Measurements from ENCODE around the gene CLIC4.
"Not testable (repeated sequence)": the region's sequence is repeated elsewhere in the genome, so short reads cannot be mapped to it uniquely, and the experiment has no call there.

The CLIC4 gene

DNA sequence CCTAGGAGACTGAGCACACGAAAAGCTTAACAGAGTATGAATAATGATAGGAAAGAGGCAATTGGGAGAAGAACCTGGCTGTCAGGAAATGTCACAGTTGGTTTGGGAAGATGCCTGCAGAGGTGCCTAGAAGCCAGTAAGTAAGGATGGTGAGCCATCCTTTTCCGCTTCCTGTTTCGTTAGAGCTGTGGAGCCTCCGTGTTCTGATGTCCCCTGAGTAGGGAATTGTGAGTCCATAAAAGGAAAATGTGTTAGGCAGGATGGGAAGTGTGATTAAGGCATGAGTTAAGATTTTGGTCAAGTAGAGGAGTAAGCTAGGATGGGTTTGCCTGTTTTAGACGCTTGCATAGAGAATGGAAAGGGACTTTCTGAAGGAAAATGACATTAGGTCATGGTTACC lies 9.0 kb downstream of the CLIC4 start:
- intact Hi-C loops (cut with DNase I; ENCODE audit: low total_unique reads) = no loop called here
- TF ChIP-seq, protein P1, sequence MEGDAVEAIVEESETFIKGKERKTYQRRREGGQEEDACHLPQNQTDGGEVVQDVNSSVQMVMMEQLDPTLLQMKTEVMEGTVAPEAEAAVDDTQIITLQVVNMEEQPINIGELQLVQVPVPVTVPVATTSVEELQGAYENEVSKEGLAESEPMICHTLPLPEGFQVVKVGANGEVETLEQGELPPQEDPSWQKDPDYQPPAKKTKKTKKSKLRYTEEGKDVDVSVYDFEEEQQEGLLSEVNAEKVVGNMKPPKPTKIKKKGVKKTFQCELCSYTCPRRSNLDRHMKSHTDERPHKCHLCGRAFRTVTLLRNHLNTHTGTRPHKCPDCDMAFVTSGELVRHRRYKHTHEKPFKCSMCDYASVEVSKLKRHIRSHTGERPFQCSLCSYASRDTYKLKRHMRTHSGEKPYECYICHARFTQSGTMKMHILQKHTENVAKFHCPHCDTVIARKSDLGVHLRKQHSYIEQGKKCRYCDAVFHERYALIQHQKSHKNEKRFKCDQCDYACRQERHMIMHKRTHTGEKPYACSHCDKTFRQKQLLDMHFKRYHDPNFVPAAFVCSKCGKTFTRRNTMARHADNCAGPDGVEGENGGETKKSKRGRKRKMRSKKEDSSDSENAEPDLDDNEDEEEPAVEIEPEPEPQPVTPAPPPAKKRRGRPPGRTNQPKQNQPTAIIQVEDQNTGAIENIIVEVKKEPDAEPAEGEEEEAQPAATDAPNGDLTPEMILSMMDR (IDR thresholded peaks at IDR 0.05) = no peak
- Histone ChIP-seq H3K36me3 (no peaks in the 10 kb centered on the region), H3K27me3 (no peaks in the 10 kb centered on the region), H3K4me3 (no peak overlapping the region), H3K27ac (peak overlapping the region; percentile 77 to 91), H3K9me3 (no peaks in the 10 kb centered on the region), H3K4me1 (peaks cover 0 to 96% (median 47%) of the 10 kb centered on the region in 4 donors)
- DNase-seq = no peak

DNA sequence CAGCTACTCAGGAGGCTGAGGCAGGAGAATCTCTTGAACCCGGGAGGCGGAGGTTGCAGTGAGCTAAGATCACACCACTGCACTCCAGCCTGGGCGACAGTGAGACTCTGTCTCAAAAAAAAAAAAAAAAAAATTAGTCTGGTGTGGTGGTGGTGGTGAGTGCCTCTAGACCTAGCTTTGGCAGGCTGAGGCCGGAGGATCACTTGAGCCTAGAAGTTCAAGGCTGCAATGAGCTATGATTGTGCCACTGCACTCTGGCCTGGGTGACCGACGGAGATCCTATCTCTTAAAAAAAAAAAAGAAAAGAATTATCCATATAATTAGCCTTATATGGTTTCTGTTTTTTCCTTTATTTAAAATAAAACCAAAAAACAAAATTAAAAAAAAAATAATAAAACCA lies 10.1 kb downstream of the CLIC4 start:
- H3K9me3 ChIP-seq; DNase-seq; H3K36me3 ChIP-seq; intact Hi-C loops (cut with DNase I; ENCODE audit: low total_unique reads); H3K4me3 ChIP-seq; H3K27me3 ChIP-seq: not testable (repeated sequence)
- H3K27ac ChIP-seq = peak overlapping the region; percentile 77 to 91
- H3K4me1 ChIP-seq = peaks cover 0 to 96% (median 40%) of the 10 kb centered on the region in 4 donors

DNA sequence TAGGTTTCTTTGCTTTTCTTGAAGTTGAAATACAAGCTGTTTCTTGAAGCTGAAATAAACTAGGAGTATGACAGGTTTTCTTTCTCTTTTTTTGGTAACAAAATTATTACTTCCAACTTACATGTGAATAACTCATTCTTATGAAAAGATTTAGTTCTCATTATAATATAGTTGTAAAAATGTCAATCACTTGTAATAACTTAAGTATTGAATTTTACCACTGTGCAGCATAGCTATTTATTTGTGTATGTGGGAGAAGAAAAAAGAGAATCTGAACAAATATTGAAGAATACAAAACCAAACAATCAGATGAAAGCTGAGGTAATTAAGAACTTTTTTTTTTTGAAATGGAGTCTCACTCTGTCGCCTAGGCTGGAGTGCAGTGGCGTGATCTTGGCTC lies 11.1 kb downstream of the CLIC4 start:
- no peak for DNase-seq
- no peak overlapping the region for H3K4me3 ChIP-seq
- no peak overlapping the region for H3K27ac ChIP-seq
- no peaks in the 10 kb centered on the region for H3K9me3 ChIP-seq
- TF ChIP-seq, protein P1 (IDR thresholded peaks at IDR 0.05) = no peak
- H3K36me3 ChIP-seq = no peaks in the 10 kb centered on the region
- intact Hi-C loops (cut with DNase I; ENCODE audit: low total_unique reads) = no loop called here
- peaks cover 0 to 96% (median 36%) of the 10 kb centered on the region in 4 donors for H3K4me1 ChIP-seq
- no peaks in the 10 kb centered on the region for H3K27me3 ChIP-seq

DNA sequence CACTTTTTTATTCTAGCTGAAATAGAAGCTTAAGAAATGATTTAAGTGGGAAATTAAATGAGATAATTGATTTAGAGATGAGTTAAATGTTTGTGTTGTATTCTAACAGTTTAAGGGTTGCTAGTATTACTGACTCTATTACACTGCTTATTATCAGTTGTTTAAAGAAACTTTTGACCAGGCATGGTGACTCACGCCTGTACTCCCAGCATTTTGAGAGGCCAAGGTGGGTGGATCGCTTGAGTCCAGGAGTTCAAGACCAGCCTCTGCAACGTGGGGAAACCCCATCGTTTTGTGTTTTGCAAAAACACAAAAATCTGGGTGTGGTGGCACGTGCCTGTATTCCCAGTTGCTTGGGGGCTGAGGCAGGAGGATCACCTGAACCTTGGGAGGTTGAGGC lies 14.2 kb downstream of the CLIC4 start:
- TF ChIP-seq, protein P1 (IDR thresholded peaks at IDR 0.05) = no peak
- no peak overlapping the region for H3K4me3 ChIP-seq
- no peak overlapping the region for H3K27ac ChIP-seq
- no peaks in the 10 kb centered on the region for H3K9me3 ChIP-seq
- intact Hi-C loops (cut with DNase I; ENCODE audit: low total_unique reads) = no loop called here
- H3K27me3 ChIP-seq = no peaks in the 10 kb centered on the region
- no peak for DNase-seq
- peaks cover 0 to 97% (median 36%) of the 10 kb centered on the region in 4 donors for H3K4me1 ChIP-seq
- no peaks in the 10 kb centered on the region for H3K36me3 ChIP-seq

DNA sequence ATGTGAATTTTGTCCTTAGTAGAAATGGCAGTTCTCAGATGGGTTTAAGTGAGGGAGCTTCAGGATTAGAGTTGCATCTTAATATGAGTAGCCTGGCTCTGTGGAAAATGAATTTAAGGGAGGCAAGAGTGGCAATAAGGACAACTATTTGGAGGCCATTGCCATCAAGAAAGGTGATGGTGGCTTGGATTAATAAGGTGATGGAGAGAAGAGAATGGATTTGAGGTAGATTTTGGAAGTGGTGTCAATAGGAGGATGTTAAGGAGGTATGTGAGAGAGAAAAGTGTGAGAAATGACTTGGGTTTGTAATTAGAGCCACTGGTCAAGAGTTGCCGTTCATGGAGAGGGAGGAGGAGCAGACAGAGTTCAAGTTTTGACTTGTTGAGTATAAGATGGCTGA lies 16.3 kb downstream of the CLIC4 start:
- TF ChIP-seq, protein P1 (IDR thresholded peaks at IDR 0.05) = no peak
- DNase-seq = no peak
- H3K27me3 ChIP-seq = no peaks in the 10 kb centered on the region
- no peak overlapping the region for H3K4me3 ChIP-seq
- H3K27ac ChIP-seq = peak overlapping the region in 1 of 2 donors; percentile 0
- intact Hi-C loops (cut with DNase I; ENCODE audit: low total_unique reads) = no loop called here
- H3K36me3 ChIP-seq = no peaks in the 10 kb centered on the region
- H3K4me1 ChIP-seq = peaks cover 0 to 98% (median 46%) of the 10 kb centered on the region in 4 donors
- no peaks in the 10 kb centered on the region for H3K9me3 ChIP-seq

DNA sequence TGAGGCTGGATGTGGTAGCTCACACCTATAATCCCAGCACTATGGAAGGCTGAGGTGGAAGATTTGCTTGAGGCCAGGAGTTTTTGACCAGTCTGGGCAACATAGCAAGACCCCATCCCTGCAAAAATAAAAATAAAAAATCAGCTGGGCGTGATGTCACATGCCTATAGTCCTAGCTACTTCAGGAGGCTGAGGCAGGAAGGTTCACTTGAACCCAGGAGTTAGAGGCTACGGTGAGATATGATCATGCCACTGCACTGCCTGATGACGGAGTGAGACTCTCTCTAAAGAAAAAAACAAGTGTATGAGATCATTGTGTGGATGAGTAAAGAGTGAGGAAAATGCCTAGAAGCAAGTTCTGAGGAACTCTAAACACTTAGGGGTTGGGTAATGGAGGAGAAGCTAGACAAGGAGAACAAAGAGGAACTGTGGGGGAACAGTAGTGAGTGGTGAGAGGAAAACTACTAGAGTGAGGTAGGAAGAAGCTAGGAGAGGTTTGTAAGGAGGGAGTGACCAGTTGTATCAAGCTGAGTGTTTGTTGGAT lies 17.0 kb downstream of the CLIC4 start:
- Histone ChIP-seq H3K27me3 (no peaks in the 10 kb centered on the region), H3K9me3 (no peaks in the 10 kb centered on the region), H3K27ac (peak overlapping the region; percentile 17 to 34), H3K36me3 (no peaks in the 10 kb centered on the region), H3K4me3 (no peak overlapping the region), H3K4me1 (peaks cover 0 to 97% (median 46%) of the 10 kb centered on the region in 4 donors)
- TF ChIP-seq, protein P1 (IDR thresholded peaks at IDR 0.05) = no peak
- intact Hi-C loops (cut with DNase I; ENCODE audit: low total_unique reads) = no loop called here
- DNase-seq = no peak

Measured in tibial artery (tissue), 4 donors.